T-helper 2 cell treated with Interferon-gamma antibody and Interleukin-4, amounts not matched to agents 5 μg/mL and 100 μg/mL, for 36 hours (primary cell): Measurements from ENCODE around the gene EFHD2.
"Not testable (repeated sequence)": the region's sequence is repeated elsewhere in the genome, so short reads cannot be mapped to it uniquely, and the experiment has no call there.

Experiments
- DNase-seq: peaks from one replicate; pipeline ENCODE4 v3.0.0; 2021; ENCODE audit warnings: low spot score
- H3K27ac Mint-ChIP-seq: one replicate; pipeline ENCODE4 v1.8.0; 2021; ENCODE audit warnings: mild to moderate bottlenecking, mixed read lengths
- H3K27me3 Mint-ChIP-seq: one replicate; pipeline ENCODE4 v1.8.0; 2021; ENCODE audit warnings: low read depth, mixed read lengths
- H3K36me3 Mint-ChIP-seq: one replicate; pipeline ENCODE4 v1.8.0; 2021; ENCODE audit warnings: low read depth, mixed read lengths
- H3K4me1 Mint-ChIP-seq: one replicate; pipeline ENCODE4 v1.8.0; 2021; ENCODE audit warnings: low read depth, mixed read lengths
- H3K4me3 Mint-ChIP-seq: one replicate; pipeline ENCODE4 v1.8.0; 2022; ENCODE audit warnings: mild to moderate bottlenecking, moderate library complexity, mixed read lengths
- H3K9me3 Mint-ChIP-seq: one replicate; pipeline ENCODE4 v1.8.0; 2021; ENCODE audit warnings: mixed read lengths

Gene EFHD2

DNA sequence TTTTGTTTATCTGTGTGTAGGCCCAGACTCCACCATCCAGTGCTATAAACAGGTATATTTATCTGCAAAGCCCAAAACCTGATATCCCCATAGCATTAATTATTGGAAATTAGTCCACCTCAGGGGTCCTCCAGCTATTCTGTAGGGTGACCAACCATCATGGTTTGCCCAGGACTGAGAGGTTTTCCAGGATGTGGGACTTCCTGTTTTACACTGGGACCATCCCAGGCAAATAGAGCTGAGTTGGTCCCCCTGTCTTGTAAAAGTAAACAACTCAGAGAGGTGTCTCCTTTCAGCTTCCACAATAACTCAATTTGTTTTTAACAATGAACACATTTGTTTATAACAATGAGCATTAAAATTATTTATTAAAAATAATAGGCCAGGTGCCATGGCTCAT is 58.5 kb downstream of the EFHD2 start:
- no peaks in the 10 kb centered on the region for H3K9me3 Mint-ChIP-seq
- H3K27ac Mint-ChIP-seq = no peak overlapping the region
- H3K36me3 Mint-ChIP-seq = no peaks in the 10 kb centered on the region

DNA sequence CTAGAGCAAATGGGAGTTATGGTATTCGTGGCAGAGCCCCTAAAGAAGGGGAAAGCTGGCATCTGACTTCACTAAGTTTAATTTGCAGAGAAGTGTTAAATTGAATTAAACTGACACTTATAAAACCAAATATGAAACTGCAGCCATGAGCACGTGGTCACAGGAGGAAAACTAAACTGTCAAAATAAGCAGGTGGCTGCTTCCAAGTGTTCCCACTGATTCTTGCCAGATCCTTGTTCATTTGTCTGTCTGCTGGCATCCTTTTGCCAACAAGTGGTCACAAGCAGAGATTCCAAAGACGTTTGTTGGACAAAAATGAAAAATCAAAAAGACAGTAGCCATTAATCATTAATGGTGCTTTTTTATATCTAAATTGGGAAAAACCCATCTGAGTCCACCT is 59.7 kb downstream of the EFHD2 start:
- Mint-ChIP-seq H3K9me3 (no peaks in the 10 kb centered on the region), H3K27me3 (peaks cover 2% of the 10 kb centered on the region), H3K36me3 (no peaks in the 10 kb centered on the region), H3K4me1 (no peaks in the 10 kb centered on the region), H3K4me3 (no peak overlapping the region), H3K27ac (no peak overlapping the region)
- no peak for DNase-seq

More for the DNA sequence above, 58.5 kb downstream of the EFHD2 start:
- Mint-ChIP-seq H3K4me1 (no peaks in the 10 kb centered on the region), H3K27me3 (peaks cover 2% of the 10 kb centered on the region), H3K4me3 (no peak overlapping the region)
- DNase-seq = no peak

DNA sequence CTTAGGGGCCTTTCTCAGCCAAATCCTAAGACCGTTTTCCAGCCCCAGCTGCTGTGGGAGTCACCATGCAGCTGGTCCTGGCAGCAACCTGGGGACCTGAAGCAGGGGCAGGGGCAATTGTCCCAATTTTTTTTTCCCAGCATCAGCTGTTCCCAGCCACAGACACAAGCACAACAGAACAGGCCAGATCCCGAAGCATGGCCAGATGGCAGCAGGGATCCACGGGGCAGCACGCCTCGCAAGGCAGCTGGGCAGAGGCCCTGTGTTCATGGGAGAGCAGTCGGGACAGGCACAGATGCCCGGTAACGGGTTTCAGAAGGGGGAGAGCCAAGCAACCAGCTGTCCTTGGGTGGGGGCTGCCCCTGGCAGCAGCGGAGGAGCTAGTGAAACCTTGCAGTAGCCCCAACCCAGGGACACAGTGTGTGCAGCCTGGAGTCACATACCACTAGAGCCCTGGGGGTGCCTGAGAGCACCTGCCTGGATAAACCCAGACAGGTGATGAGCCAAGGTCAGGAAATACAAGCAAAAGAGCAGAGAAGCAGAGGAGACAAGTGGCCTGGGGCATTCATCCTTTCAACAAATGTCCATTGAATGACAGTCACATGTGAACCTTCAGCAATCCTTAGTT is 60.2 kb downstream of the EFHD2 start:
- not testable (repeated sequence) for DNase-seq, H3K36me3 Mint-ChIP-seq, H3K9me3 Mint-ChIP-seq, H3K4me3 Mint-ChIP-seq, H3K27ac Mint-ChIP-seq, H3K27me3 Mint-ChIP-seq, H3K4me1 Mint-ChIP-seq

DNA sequence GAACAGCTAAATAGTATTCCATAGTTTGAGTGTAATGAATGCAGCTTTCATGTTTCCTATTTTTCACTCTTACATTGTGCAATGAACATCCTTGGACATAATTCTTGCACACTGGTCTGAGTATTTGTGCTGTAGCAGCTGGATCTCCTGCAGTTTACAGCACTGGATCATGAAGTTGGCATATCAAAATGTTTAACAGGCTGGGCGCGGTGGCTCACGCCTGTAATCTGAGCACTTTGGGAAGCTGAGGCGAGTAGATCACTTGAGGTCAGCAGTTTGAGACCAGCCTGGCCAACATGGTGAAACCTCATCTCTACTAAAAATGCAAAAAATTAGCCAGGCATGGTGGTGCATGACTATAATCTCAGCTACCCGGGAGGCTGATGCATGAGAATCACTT is 61.4 kb downstream of the EFHD2 start:
- DNase-seq, H3K4me3 Mint-ChIP-seq, H3K27me3 Mint-ChIP-seq, H3K9me3 Mint-ChIP-seq, H3K4me1 Mint-ChIP-seq, H3K36me3 Mint-ChIP-seq, H3K27ac Mint-ChIP-seq: not testable (repeated sequence)

DNA sequence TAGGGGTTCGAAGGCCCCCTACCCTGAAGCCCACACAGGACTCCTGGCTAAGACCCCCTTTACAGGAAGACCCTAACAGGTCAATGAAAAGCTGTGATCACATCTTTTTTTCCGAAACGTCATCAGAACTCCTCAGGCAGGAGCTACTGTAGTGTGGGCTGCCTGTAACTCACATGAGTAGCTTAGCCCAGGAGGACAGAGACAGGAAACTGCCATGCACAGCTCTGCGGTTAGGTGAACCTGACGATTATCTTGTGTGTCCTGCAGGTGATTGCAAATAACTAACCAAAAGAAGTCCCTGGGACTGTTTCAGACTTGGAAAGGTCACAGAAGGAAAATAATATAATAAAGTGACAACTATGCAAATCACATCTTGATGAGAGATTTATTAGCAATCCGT is 62.0 kb downstream of the EFHD2 start:
- not testable (repeated sequence) for H3K4me3 Mint-ChIP-seq, H3K27me3 Mint-ChIP-seq, H3K36me3 Mint-ChIP-seq, H3K4me1 Mint-ChIP-seq, H3K9me3 Mint-ChIP-seq, DNase-seq, H3K27ac Mint-ChIP-seq

DNA sequence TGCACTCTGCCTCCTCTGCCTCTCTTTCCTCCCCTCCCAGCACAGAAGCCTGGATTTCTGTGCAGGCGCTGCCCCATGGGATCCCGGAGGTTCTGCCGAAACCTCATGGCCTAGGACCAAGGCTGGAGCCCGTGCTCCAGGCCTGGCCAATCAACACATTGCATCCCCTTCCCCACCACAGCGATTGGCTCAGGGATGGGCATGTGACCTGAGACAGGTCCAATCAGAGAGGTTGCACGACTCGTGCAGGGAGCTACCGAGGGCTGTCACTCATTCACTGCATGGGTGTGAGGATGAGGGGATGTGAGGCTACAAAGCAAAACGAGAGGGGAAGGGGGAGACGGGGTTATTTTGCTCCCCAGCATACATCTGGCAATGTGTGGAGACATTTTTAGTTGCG is 62.9 kb downstream of the EFHD2 start:
- DNase-seq = no peak
- H3K9me3 Mint-ChIP-seq = no peaks in the 10 kb centered on the region
- H3K4me1 Mint-ChIP-seq = no peaks in the 10 kb centered on the region
- H3K27ac Mint-ChIP-seq = no peak overlapping the region
- no peak overlapping the region for H3K4me3 Mint-ChIP-seq
- peaks cover 2% of the 10 kb centered on the region for H3K27me3 Mint-ChIP-seq
- H3K36me3 Mint-ChIP-seq = no peaks in the 10 kb centered on the region

DNA sequence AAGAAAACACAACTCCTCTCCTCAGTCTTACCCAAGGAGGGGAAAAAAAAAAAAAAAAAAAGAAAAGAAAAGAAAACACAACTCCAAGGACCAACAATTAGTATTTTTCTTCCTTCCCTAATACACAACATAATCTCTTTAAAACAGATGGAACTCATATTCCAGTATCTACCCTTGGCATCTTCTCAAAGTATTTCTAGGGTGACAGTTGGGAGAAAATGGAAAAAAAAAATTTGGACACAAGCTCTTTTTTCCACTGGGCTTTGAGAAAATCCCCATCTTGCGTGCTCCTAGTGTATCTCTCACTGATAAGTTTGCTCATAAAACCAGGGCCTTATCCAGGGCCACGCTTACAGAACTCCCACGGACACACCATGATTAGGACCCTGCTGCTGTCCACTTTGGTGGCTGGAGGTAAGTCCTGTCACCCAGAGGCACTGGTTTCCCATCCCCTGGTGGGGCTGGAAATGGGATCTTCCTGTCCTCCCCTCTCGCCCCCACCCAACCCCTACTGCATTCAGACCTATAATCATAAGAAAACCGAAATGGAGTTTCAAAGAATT is 66.1 kb downstream of the EFHD2 start, which contains the start of gene CELA2B:
Gene CELA2B, plus strand, starts transcription at position 353 of the 563 bp plus-strand sequence. Its CDS starts 22 bp downstream, at position 375.
- no peaks in the 10 kb centered on the region for H3K4me1 Mint-ChIP-seq
- DNase-seq = no peak
- no peak within 1 kb of the TSS for H3K4me3 Mint-ChIP-seq
- no peaks in the 10 kb centered on the region for H3K27me3 Mint-ChIP-seq
- no peak within 1 kb of the TSS for H3K27ac Mint-ChIP-seq
- H3K9me3 Mint-ChIP-seq = no peaks in the 10 kb centered on the region
- H3K36me3 Mint-ChIP-seq = no peaks in the 10 kb centered on the region

DNA sequence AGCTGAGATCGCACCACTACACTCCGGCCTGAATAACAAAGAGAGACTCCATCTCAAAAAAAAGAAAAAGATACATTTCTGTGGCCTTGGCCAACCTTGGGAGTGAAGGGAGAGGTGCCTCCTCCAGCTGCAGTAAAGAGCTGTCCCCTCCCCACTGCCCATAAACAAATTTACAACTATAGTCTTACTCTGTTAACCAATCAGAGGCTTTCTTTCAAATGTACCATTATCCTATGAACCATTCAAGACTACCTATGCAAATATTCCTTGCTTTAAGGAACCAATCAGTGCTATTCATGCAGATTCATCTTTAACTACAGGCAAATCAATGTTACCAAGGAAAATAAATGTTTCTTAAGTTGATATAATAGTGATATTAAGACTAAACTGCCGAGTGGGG is 67.2 kb downstream of the EFHD2 start:
- Mint-ChIP-seq H3K27me3 (no peaks in the 10 kb centered on the region), H3K4me3 (no peak overlapping the region), H3K4me1 (no peaks in the 10 kb centered on the region), H3K36me3 (no peaks in the 10 kb centered on the region), H3K27ac (no peak overlapping the region), H3K9me3 (no peaks in the 10 kb centered on the region)
- no peak for DNase-seq

DNA sequence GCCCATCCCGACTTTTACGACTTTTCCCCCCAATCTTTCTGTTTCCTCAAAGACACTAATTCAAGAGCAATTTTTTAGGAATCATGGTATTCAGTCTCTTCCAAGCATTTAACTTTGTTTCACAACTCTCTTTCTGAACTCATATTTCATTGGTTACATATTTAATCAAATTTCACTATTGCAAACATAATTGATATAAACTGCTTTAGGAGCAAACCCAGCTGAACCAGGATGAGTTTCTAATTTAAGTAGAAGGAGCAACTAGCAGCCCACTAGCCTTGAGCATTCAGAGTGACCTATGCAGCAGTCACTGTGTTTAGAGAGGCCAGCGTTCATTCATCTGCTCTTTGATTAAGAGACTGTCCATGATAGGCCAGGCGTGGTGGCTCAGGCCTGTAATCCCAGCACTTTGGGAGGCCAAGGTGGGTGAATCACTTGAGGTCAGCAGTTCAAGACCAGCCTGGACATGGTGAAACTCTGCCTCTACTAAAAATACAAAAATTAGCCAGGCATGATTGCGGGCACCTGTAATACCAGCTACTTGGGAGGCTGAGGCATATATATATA is 68.0 kb downstream of the EFHD2 start:
- H3K27me3 Mint-ChIP-seq = no peaks in the 10 kb centered on the region
- no peak for DNase-seq
- no peak overlapping the region for H3K4me3 Mint-ChIP-seq
- no peak overlapping the region for H3K27ac Mint-ChIP-seq
- no peaks in the 10 kb centered on the region for H3K36me3 Mint-ChIP-seq
- H3K4me1 Mint-ChIP-seq = no peaks in the 10 kb centered on the region
- no peaks in the 10 kb centered on the region for H3K9me3 Mint-ChIP-seq
